Measurements from ENCODE around the gene VAV2.

Gene VAV2

GRCh38 chr9:133843751-133844397, 148.2 kb downstream of the VAV2 start:
- no peak for FAIRE-seq
- no peak for TF ChIP-seq CTCF (IDR thresholded peaks at IDR 0.05; ENCODE audit: insufficient read depth, missing control alignments)
- no peak for DNase-seq (ENCODE audit: insufficient read length, low spot score)

GRCh38 chr9:133843250-133843649, 148.9 kb downstream of the VAV2 start:
- FAIRE-seq (no peak), DNase-seq (ENCODE audit: insufficient read length, low spot score) (no peak)
- TF ChIP-seq CTCF (IDR thresholded peaks at IDR 0.05; ENCODE audit: insufficient read depth, missing control alignments), result no peak

GRCh38 chr9:133842721-133843227, 149.3 kb downstream of the VAV2 start:
- TF ChIP-seq CTCF (IDR thresholded peaks at IDR 0.05; ENCODE audit: insufficient read depth, missing control alignments), result no peak
- FAIRE-seq (no peak), DNase-seq (ENCODE audit: insufficient read length, low spot score) (no peak)

- no peak for TF ChIP-seq CTCF (IDR thresholded peaks at IDR 0.05; ENCODE audit: insufficient read depth, missing control alignments)
- FAIRE-seq (no peak), DNase-seq (ENCODE audit: insufficient read length, low spot score) (no peak)
Measured at GRCh38 chr9:133842174-133842573, 149.9 kb downstream of the VAV2 start.

GRCh38 chr9:133841167-133841812, 150.8 kb downstream of the VAV2 start:
- FAIRE-seq (no peak), DNase-seq (ENCODE audit: insufficient read length, low spot score) (no peak)
- TF ChIP-seq CTCF (IDR thresholded peaks at IDR 0.05; ENCODE audit: insufficient read depth, missing control alignments), result no peak

GRCh38 chr9:133839822-133840329, 152.2 kb downstream of the VAV2 start:
- FAIRE-seq (no peak), DNase-seq (ENCODE audit: insufficient read length, low spot score) (no peak)
- no peak for TF ChIP-seq CTCF (IDR thresholded peaks at IDR 0.05; ENCODE audit: insufficient read depth, missing control alignments)

Data from D721Med (cell line).